NCI-H187 (cell line): ENCODE results near the gene ZNG1A.
A peak's percentile ranks its signal among the peaks of the same experiment; 100 is the strongest.
"Not testable (repeated sequence)": the region's sequence is repeated elsewhere in the genome, so short reads cannot be mapped to it uniquely, and the experiment has no call there.

Source experiments
- DNase-seq, 2 experiments: peaks; one replicate each; lab custom pipeline; 2025; lab: John Stamatoyannopoulos, UW

The ZNG1A gene

GRCh38 chr9:178140-178825 lies 573 bp downstream of the ZNG1A start:
- DNase-seq: not testable (repeated sequence)

GRCh38 chr9:169757-170156 lies 9.1 kb downstream of the ZNG1A start:
- not testable (repeated sequence) for DNase-seq

- not testable (repeated sequence) for DNase-seq
Observed at GRCh38 chr9:159871-160270, 19.0 kb downstream of the ZNG1A start.

GRCh38 chr9:151173-151572 lies 27.7 kb downstream of the ZNG1A start:
- not testable (repeated sequence) for DNase-seq

GRCh38 chr9:139880-140279 lies 39.0 kb downstream of the ZNG1A start:
- not testable (repeated sequence) for DNase-seq

GRCh38 chr9:117995-118467 lies 60.8 kb downstream of the ZNG1A start, which contains the start of gene FOXD4:
Gene FOXD4 (minus strand): TSS chr9:118417. CDS start chr9:118119, 298 bp downstream.
- not testable (repeated sequence) for DNase-seq

- DNase-seq: not testable (repeated sequence)
Observed at GRCh38 chr9:117144-117994, 61.5 kb downstream of the ZNG1A start.

- DNase-seq: not testable (repeated sequence)
Observed at GRCh38 chr9:116239-117077, 62.4 kb downstream of the ZNG1A start.

- not testable (repeated sequence) for DNase-seq
Observed at GRCh38 chr9:115118-115451, 63.8 kb downstream of the ZNG1A start.

GRCh38 chr9:114267-115117 lies 64.4 kb downstream of the ZNG1A start:
- DNase-seq: not testable (repeated sequence)

- DNase-seq: not testable (repeated sequence)
Observed at GRCh38 chr9:113468-114266, 65.2 kb downstream of the ZNG1A start.

- not testable (repeated sequence) for DNase-seq
Observed at GRCh38 chr9:112589-113467, 66.0 kb downstream of the ZNG1A start.

GRCh38 chr9:110672-111071 lies 68.2 kb downstream of the ZNG1A start:
- DNase-seq: not testable (repeated sequence)

GRCh38 chr9:109540-109939 lies 69.3 kb downstream of the ZNG1A start:
- not testable (repeated sequence) for DNase-seq

- not testable (repeated sequence) for DNase-seq
Observed at GRCh38 chr9:108742-109495, 69.9 kb downstream of the ZNG1A start.

- not testable (repeated sequence) for DNase-seq
Observed at GRCh38 chr9:105991-106390, 72.9 kb downstream of the ZNG1A start.

- peak in 1 of 2 experiments; percentile 46 for DNase-seq
Observed at GRCh38 chr9:100430-100829, 78.4 kb downstream of the ZNG1A start.

- not testable (repeated sequence) for DNase-seq
Observed at GRCh38 chr9:99867-100266, 79.0 kb downstream of the ZNG1A start.
